ENCODE measurements around the gene OVCH2. TPM values are rescaled to one million over a fixed set of nuclear protein-coding genes. Genes with fewer than 3 reads are reported as not detected.

OVCH2 gene
- total and polyA plus RNA-seq, 10 of the 15 experiments (the other 5 are each of a cell fraction or from before 2014, with no cell fraction given): not detected

GRCh38 chr11:7749456-7749855 lies 43.2 kb upstream of the OVCH2 start:
- Histone ChIP-seq H3K27ac (ENCODE audit: control insufficient read depth, insufficient read depth) (no peak overlapping the region), H3K4me2 (ENCODE audit: control insufficient read depth, insufficient read depth) (no peak overlapping the region), H3K36me3 (ENCODE audit: control insufficient read depth in 2 of 2, insufficient read depth in 2 of 2, low read length in 1 of 2) (no peaks in the 10 kb centered on the region), H2AFZ (ENCODE audit: control insufficient read depth, low read depth, low read length) (no peak overlapping the region), H3K27me3 (replicated peaks in 1 of 2; ENCODE audit: control insufficient read depth in 2 of 2, insufficient read depth in 2 of 2, low read length in 1 of 2) (no peaks in the 10 kb centered on the region), H3K9ac (ENCODE audit: control insufficient read depth, insufficient read depth, low read length) (no peak overlapping the region), H4K20me1 (ENCODE audit: control insufficient read depth, insufficient read depth) (no peaks in the 10 kb centered on the region), H3K79me2 (ENCODE audit: control insufficient read depth, insufficient read depth, low read length) (no peaks in the 10 kb centered on the region), H3K9me3 (replicated peaks; ENCODE audit: control insufficient read depth, insufficient read depth, low read length) (no peaks in the 10 kb centered on the region), H3K4me1 (ENCODE audit: control insufficient read depth, insufficient read depth, low read length) (no peaks in the 10 kb centered on the region), H3K4me3 (no peak overlapping the region)
- RAD21 ChIA-PET (ENCODE audit: unreplicated experiment): no interaction called here
- BruUV-seq (replicated peaks): no TSS peak
- in situ Hi-C loops (cut with MboI): no loop called here
- POLR2A ChIA-PET: no interaction called here
- SMC1A ChIA-PET (ENCODE audit: uncharacterized antibody, unreplicated experiment): no interaction called here
- FAIRE-seq (no peak), ATAC-seq (no peak), DNase-seq (ENCODE audit: low read depth, low spot score) (no peak)
- CTCF ChIA-PET: no interaction called here
- WGBS (ENCODE audit: insufficient coverage, insufficient replicate concordance, low lambda C conversion rate, missing lambda C conversion rate): 10% methylated on average over 2 of the region's 2 CpGs
- intact Hi-C loops (cut with micrococcal nuclease; ENCODE audit: unreplicated experiment): no loop called here
- TF ChIP-seq ZNF592 (IDR thresholded peaks at IDR 0.05): no peak
- no peak for TF ChIP-seq HDAC6 (IDR thresholded peaks at IDR 0.05; ENCODE audit: unreplicated experiment)
- no peak for TF ChIP-seq ZSCAN29 (IDR thresholded peaks at IDR 0.05)
- TF ChIP-seq MYC (IDR thresholded peaks at IDR 0.05; ENCODE audit: insufficient read depth, insufficient read length, insufficient replicate concordance, low read length, severe bottlenecking): no peak
- no peak for TF ChIP-seq SMAD1 (IDR thresholded peaks at IDR 0.05; ENCODE audit: low read depth, partially characterized antibody)
- no peak for TF ChIP-seq RBBP5 (conservative IDR thresholded peaks at IDR 0.05)
- TF ChIP-seq FOS (IDR thresholded peaks at IDR 0.05; ENCODE audit: borderline replicate concordance, extremely low read depth, insufficient read length): no peak
- no peak for TF ChIP-seq RB1 (IDR thresholded peaks at IDR 0.05; ENCODE audit: borderline replicate concordance)
- TF ChIP-seq MTA3 (IDR thresholded peaks at IDR 0.05; ENCODE audit: borderline replicate concordance, low read length): no peak
- no peak for TF ChIP-seq HDAC2 (IDR thresholded peaks at IDR 0.05)
- TF ChIP-seq MTA2 (IDR thresholded peaks at IDR 0.05; ENCODE audit: low read depth): no peak
- no peak for TF ChIP-seq HDGF (IDR thresholded peaks at IDR 0.05)
- no peak for TF ChIP-seq POLR2AphosphoS2 (IDR thresholded peaks at IDR 0.05; ENCODE audit: low read depth, low read length)
- no peak for TF ChIP-seq SMARCA5 (IDR thresholded peaks at IDR 0.05)
- TF ChIP-seq CBX3 (IDR thresholded peaks at IDR 0.05; ENCODE audit: borderline replicate concordance, low read depth): no peak
- TF ChIP-seq EGR1 (IDR thresholded peaks at IDR 0.05; ENCODE audit: borderline replicate concordance in 1 of 2, low read depth in 2 of 2, low read length in 2 of 2): no peak
- TF ChIP-seq CHD1 (IDR thresholded peaks at IDR 0.05; ENCODE audit: low read depth, low read length): no peak
- TF ChIP-seq CUX1 (IDR thresholded peaks at IDR 0.05; ENCODE audit: insufficient replicate concordance, low read depth, low read length): no peak
